K562 (cell line): ENCODE measurements around the gene SHANK3. TPM values are rescaled to one million over a fixed set of nuclear protein-coding genes. Genes with fewer than 3 reads are reported as not detected.
A peak's percentile ranks its signal among the peaks of the same experiment; 100 is the strongest.

Experiments
- DIDO1 ChIP-seq: fragments of 450-650 bp; IDR thresholded peaks from 2 replicates; pipeline ENCODE4 v1.6.1; 2016; ENCODE audit warnings: low read depth, missing biosample characterization, missing genetic modification characterization
- FOSL1 ChIP-seq: fragments of 200-800 bp; sonication (Bioruptor generic); conservative IDR thresholded peaks from 2 replicates; pipeline ENCODE4 v1.6.1; 2016; ENCODE audit warnings: missing genetic modification characterization, missing compliant biosample characterization
- ILF3 ChIP-seq: fragments of 450-650 bp; IDR thresholded peaks from 2 replicates; pipeline ENCODE4 v1.6.1; 2018; ENCODE audit warnings: antibody characterized with exemption, mild to moderate bottlenecking, moderate library complexity, borderline replicate concordance
- KDM2B ChIP-seq: fragments of 250-450 bp; sonication (Bioruptor Pico); IDR thresholded peaks from 2 replicates; pipeline ENCODE4 v1.8.0; 2021; ENCODE audit warnings: mild to moderate bottlenecking, moderate library complexity
- MAFK ChIP-seq: IDR thresholded peaks from 2 replicates; pipeline ENCODE4 v1.6.1; 2011; ENCODE audit warnings: low read length, improper control_type of control experiment
- MECOM ChIP-seq: fragments of 250-450 bp; sonication (Bioruptor Pico); IDR thresholded peaks from 2 replicates; pipeline ENCODE4 v1.8.0; 2022; ENCODE audit warnings: inconsistent platforms
- NONO ChIP-seq, 2 experiments: fragments of 200-400 bp in 1 of 2; fragments of 450-650 bp in 1 of 2; formaldehyde crosslinking in 1 of 2; IDR thresholded peaks; 2 replicates each; pipeline ENCODE4 v1.6.1; 2017; ENCODE audit warnings: low read depth in 2 of 2, mild to moderate bottlenecking in 2 of 2, moderate library complexity in 2 of 2, low read length in 1 of 2
- POLR2AphosphoS5 ChIP-seq: IDR thresholded peaks from 2 replicates; pipeline ENCODE4 v1.6.1; 2011; ENCODE audit warnings: mild to moderate bottlenecking, low read depth, low read length, moderate library complexity; ENCODE audit not compliant: control insufficient read depth, insufficient read depth
- PRPF4 ChIP-seq: fragments of 200-400 bp; formaldehyde crosslinking; IDR thresholded peaks from one replicate; pipeline ENCODE4 v1.6.1; 2017; ENCODE audit warnings: low read length, low read depth, mild to moderate bottlenecking; ENCODE audit not compliant: insufficient read depth, poor library complexity, severe bottlenecking
- SETDB1 ChIP-seq: IDR thresholded peaks from one replicate; pipeline ENCODE4 v1.6.1; 2012; ENCODE audit warnings: low read length, control low read depth, inconsistent platforms
- SP2 ChIP-seq: IDR thresholded peaks from 2 replicates; pipeline ENCODE4 v1.6.1; 2011; ENCODE audit warnings: mild to moderate bottlenecking, low read depth, low read length, moderate library complexity; ENCODE audit not compliant: poor library complexity, severe bottlenecking; ENCODE audit errors: extremely low read depth
- TBL1XR1 ChIP-seq, 2 experiments: IDR thresholded peaks; 2 replicates each; pipeline ENCODE4 v1.6.1; 2012; ENCODE audit warnings: improper control_type of control experiment in 2 of 2, low read length in 2 of 2, mild to moderate bottlenecking in 1 of 2
- TCF7L2 ChIP-seq: fragments of 150-350 bp; IDR thresholded peaks from 2 replicates; pipeline ENCODE4 v1.6.1; 2016; ENCODE audit warnings: low read depth, mild to moderate bottlenecking, low read length, moderate library complexity
- ZNF324 ChIP-seq: fragments of 250-450 bp; sonication (Bioruptor Pico); IDR thresholded peaks from 2 replicates; pipeline ENCODE4 v1.4.0; 2020; ENCODE audit warnings: mild to moderate bottlenecking
- ZNF507 ChIP-seq: conservative IDR thresholded peaks from 2 replicates; pipeline ENCODE4 v1.6.1; 2017; ENCODE audit warnings: missing genetic modification characterization, missing compliant biosample characterization
- ZNF77 ChIP-seq: fragments of 250-450 bp; sonication (Bioruptor Pico); IDR thresholded peaks from 2 replicates; pipeline ENCODE4 v1.5.0; 2020
- polyA plus RNA-seq, 8 experiments: library from polyadenylated mRNA; depleted of rRNA in 4 of 8; stranded (reverse) in 5 of 8; unstranded in 3 of 8; fragments of >200 nt; fragmentation: Nextera tagmentation in 2 of 8; fragmentation: Illumina TruSeq in 1 of 8; extraction: Ambion mirVana in 2 of 8; extraction: Trizol in 1 of 8; gene quantifications; 2 replicates each; pipeline versions ENCODE4 v1.2.1 to v1.2.3, GENCODE V29; 2011 to 2014; ENCODE audit warnings: inconsistent platforms in 1 of 8, missing spikeins in 1 of 8
- total RNA-seq, 7 experiments: library from RNA; depleted of rRNA in 6 of 7; stranded (reverse); fragments of >200 nt in 6 of 7; fragmentation: Illumina TruSeq in 2 of 7; extraction: Trizol in 2 of 7; gene quantifications; 2 replicates each; pipeline versions ENCODE4 v1.2.1 to v1.2.3, GENCODE V29; 2011 to 2021; ENCODE audit warnings: low replicate concordance in 1 of 7
- TF ChIP-seq, protein P1 (sequence below): fragments of 250-450 bp; sonication (Bioruptor Pico); IDR thresholded peaks from 2 replicates; pipeline ENCODE4 v1.8.0; 2022; ENCODE audit warnings: inconsistent platforms, mild to moderate bottlenecking, moderate library complexity, borderline replicate concordance
- TF ChIP-seq, protein P2 (sequence below): fragments of 450-650 bp; IDR thresholded peaks from 2 replicates; pipeline ENCODE4 v1.6.1; 2016; ENCODE audit warnings: borderline replicate concordance
- TF ChIP-seq, protein P3 (sequence below): sonication (generic); formaldehyde crosslinking; IDR thresholded peaks from 2 replicates; pipeline ENCODE4 v1.8.0; 2022; ENCODE audit warnings: missing genetic modification reagents, mild to moderate bottlenecking, borderline replicate concordance
- TF ChIP-seq, protein P4 (sequence below): fragments of 200-800 bp; sonication (Bioruptor generic); IDR thresholded peaks from 2 replicates; pipeline ENCODE4 v1.6.1; 2017; ENCODE audit warnings: missing genetic modification characterization, missing compliant biosample characterization

Gene SHANK3
- total and polyA plus RNA-seq, 9 of the 15 experiments (the other 6 are each of a cell fraction or from before 2014, with no cell fraction given): 0.01 to 0.07 (median 0.03) TPM; not detected in 6

DNA sequence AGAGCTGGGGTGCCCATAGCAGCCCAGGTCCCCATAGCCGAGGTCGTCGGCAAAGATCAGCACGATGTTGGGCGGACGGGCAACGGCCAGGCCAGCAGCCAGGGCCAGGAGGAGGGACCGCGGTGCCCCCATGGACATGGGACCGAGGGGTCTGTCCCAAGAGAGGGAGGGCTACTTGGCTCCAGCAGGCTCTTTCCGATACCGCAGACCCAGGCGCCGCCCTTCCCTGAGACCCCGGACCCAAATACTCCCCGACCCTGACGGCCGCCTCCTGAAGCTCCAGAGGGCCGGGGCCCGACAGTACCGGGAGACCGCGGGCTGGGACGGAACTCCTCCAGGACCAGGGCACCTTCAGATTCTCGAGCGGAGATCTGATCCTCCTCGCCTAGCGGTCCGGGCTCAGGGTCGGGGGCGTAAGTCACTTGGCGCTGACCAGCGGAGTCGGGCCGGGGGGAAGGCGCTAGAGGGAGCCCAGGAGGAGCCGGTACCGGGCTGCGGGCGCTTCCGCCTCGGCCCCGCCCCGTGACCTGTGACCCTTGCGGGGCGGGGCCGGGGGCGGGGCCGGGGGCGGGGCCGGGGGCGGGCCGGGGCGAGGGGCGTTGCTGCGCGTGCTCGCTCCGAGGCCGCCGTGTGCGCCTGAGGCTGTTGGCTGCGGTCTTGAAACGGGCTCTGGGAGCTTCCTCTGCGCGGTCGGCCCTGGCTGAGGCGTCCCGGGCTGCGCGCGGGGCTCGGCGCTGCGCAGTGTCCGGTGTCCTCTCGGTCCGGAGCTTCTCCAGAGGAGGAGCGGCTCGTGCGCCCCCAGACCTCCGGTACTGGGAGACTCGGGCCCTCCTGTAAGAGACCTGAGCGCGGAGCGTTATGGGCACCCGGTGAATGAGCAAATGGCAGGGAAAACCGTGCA, 44.7 kb upstream of the SHANK3 start, which contains the start of gene ARSA (continued):
- TF ChIP-seq, protein P1, sequence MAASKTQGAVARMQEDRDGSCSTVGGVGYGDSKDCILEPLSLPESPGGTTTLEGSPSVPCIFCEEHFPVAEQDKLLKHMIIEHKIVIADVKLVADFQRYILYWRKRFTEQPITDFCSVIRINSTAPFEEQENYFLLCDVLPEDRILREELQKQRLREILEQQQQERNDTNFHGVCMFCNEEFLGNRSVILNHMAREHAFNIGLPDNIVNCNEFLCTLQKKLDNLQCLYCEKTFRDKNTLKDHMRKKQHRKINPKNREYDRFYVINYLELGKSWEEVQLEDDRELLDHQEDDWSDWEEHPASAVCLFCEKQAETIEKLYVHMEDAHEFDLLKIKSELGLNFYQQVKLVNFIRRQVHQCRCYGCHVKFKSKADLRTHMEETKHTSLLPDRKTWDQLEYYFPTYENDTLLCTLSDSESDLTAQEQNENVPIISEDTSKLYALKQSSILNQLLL (CRISPR knock-in tag): no peak
- no peak for TF ChIP-seq ZNF507 (tag)
- TF ChIP-seq, protein P2, sequence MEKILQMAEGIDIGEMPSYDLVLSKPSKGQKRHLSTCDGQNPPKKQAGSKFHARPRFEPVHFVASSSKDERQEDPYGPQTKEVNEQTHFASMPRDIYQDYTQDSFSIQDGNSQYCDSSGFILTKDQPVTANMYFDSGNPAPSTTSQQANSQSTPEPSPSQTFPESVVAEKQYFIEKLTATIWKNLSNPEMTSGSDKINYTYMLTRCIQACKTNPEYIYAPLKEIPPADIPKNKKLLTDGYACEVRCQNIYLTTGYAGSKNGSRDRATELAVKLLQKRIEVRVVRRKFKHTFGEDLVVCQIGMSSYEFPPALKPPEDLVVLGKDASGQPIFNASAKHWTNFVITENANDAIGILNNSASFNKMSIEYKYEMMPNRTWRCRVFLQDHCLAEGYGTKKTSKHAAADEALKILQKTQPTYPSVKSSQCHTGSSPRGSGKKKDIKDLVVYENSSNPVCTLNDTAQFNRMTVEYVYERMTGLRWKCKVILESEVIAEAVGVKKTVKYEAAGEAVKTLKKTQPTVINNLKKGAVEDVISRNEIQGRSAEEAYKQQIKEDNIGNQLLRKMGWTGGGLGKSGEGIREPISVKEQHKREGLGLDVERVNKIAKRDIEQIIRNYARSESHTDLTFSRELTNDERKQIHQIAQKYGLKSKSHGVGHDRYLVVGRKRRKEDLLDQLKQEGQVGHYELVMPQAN: no peak
- no peak for TF ChIP-seq TCF7L2
- TF ChIP-seq ZNF324 (CRISPR knock-in tag): no peak
- TF ChIP-seq MAFK: no peak
- no peak for TF ChIP-seq SP2
- no peak for TF ChIP-seq SETDB1
- TF ChIP-seq KDM2B: 0 out of 2 replicates have a peak, but pooled peaks have one; percentile 38
- no peak for TF ChIP-seq DIDO1 (tag)
- TF ChIP-seq NONO (IDR thresholded peaks at IDR 0.05; ENCODE audit: low read depth in 2 of 2, low read length in 1 of 2): no peak
- TF ChIP-seq, protein P3, sequence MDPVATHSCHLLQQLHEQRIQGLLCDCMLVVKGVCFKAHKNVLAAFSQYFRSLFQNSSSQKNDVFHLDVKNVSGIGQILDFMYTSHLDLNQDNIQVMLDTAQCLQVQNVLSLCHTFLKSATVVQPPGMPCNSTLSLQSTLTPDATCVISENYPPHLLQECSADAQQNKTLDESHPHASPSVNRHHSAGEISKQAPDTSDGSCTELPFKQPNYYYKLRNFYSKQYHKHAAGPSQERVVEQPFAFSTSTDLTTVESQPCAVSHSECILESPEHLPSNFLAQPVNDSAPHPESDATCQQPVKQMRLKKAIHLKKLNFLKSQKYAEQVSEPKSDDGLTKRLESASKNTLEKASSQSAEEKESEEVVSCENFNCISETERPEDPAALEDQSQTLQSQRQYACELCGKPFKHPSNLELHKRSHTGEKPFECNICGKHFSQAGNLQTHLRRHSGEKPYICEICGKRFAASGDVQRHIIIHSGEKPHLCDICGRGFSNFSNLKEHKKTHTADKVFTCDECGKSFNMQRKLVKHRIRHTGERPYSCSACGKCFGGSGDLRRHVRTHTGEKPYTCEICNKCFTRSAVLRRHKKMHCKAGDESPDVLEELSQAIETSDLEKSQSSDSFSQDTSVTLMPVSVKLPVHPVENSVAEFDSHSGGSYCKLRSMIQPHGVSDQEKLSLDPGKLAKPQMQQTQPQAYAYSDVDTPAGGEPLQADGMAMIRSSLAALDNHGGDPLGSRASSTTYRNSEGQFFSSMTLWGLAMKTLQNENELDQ (CRISPR knock-in tag): no peak
- no peak for TF ChIP-seq TBL1XR1 (IDR thresholded peaks at IDR 0.05; ENCODE audit: low read length in 2 of 2)
- no peak for TF ChIP-seq POLR2AphosphoS5
- no peak for TF ChIP-seq ZNF77 (CRISPR knock-in tag)
- TF ChIP-seq PRPF4: no peak
- TF ChIP-seq FOSL1: no peak
- no peak for TF ChIP-seq ILF3
- no peak for TF ChIP-seq MECOM (CRISPR knock-in tag)
- TF ChIP-seq, protein P4, sequence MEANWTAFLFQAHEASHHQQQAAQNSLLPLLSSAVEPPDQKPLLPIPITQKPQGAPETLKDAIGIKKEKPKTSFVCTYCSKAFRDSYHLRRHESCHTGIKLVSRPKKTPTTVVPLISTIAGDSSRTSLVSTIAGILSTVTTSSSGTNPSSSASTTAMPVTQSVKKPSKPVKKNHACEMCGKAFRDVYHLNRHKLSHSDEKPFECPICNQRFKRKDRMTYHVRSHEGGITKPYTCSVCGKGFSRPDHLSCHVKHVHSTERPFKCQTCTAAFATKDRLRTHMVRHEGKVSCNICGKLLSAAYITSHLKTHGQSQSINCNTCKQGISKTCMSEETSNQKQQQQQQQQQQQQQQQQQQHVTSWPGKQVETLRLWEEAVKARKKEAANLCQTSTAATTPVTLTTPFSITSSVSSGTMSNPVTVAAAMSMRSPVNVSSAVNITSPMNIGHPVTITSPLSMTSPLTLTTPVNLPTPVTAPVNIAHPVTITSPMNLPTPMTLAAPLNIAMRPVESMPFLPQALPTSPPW (CRISPR knock-in tag): peak; percentile 45
